GM19238 (cell line): Measurements from ENCODE around the gene CFAP77.
A peak's percentile ranks its signal among the peaks of the same experiment; 100 is the strongest.

Experiments
- DNase-seq: peaks from one replicate; pipeline ENCODE4 v3.0.0; 2011; ENCODE audit warnings: low spot score; ENCODE audit not compliant: insufficient read length

Gene CFAP77

GRCh38 chr9:132487980-132488535 lies 78.0 kb downstream of the CFAP77 start:
- DNase-seq, result no peak

GRCh38 chr9:132488626-132489025 lies 78.6 kb downstream of the CFAP77 start:
- DNase-seq, result no peak

- DNase-seq, result no peak
These were observed 79.5 kb downstream of the CFAP77 start for GRCh38 chr9:132489536-132489935.

GRCh38 chr9:132494857-132495256 lies 84.8 kb downstream of the CFAP77 start:
- DNase-seq, result no peak

- DNase-seq, result no peak
These were observed 87.7 kb downstream of the CFAP77 start for GRCh38 chr9:132497731-132498130.

GRCh38 chr9:132498531-132499210 lies 88.7 kb downstream of the CFAP77 start:
- DNase-seq, result no peak

- no peak for DNase-seq
These were observed 89.2 kb downstream of the CFAP77 start for GRCh38 chr9:132499251-132499650.

GRCh38 chr9:132500193-132500592 lies 90.2 kb downstream of the CFAP77 start:
- DNase-seq, result no peak

- DNase-seq, result no peak
These were observed 92.5 kb downstream of the CFAP77 start for GRCh38 chr9:132502480-132502879.

- no peak for DNase-seq
These were observed 93.1 kb downstream of the CFAP77 start for GRCh38 chr9:132503116-132503515.

GRCh38 chr9:132504488-132504887 lies 94.5 kb downstream of the CFAP77 start:
- no peak for DNase-seq

GRCh38 chr9:132505991-132506655 lies 96.1 kb downstream of the CFAP77 start:
- no peak for DNase-seq

- DNase-seq, result no peak
These were observed 97.1 kb downstream of the CFAP77 start for GRCh38 chr9:132506977-132507669.

- DNase-seq, result peak; percentile 86
These were observed 97.9 kb downstream of the CFAP77 start for GRCh38 chr9:132507670-132508469.

GRCh38 chr9:132509928-132510874 lies 100.2 kb downstream of the CFAP77 start:
- no peak for DNase-seq

- no peak for DNase-seq
These were observed 101.4 kb downstream of the CFAP77 start for GRCh38 chr9:132511191-132511999.

GRCh38 chr9:132513416-132513815 lies 103.4 kb downstream of the CFAP77 start:
- no peak for DNase-seq

GRCh38 chr9:132514011-132514744 lies 104.2 kb downstream of the CFAP77 start:
- DNase-seq, result no peak

- no peak for DNase-seq
These were observed 104.8 kb downstream of the CFAP77 start for GRCh38 chr9:132514821-132515220.
